Hindlimb muscle (tissue), 1 donor: ENCODE results near the gene HSD17B11. TPM values are rescaled to one million over a fixed set of nuclear protein-coding genes. Genes with fewer than 3 reads are reported as not detected.
"Not testable (repeated sequence)": the region's sequence is repeated elsewhere in the genome, so short reads cannot be mapped to it uniquely, and the experiment has no call there.

Source experiments
- DNase-seq: peaks from one replicate; pipeline ENCODE4 v3.0.0-alpha.2; 2013
- polyA plus RNA-seq: library from polyadenylated mRNA; unstranded; fragments of 120-200 nt; gene quantifications from one replicate; pipeline ENCODE4 v1.2.1, GENCODE V29; 2013; ENCODE audit not compliant: insufficient read length

HSD17B11 gene
- polyA plus RNA-seq, 1 donor = 18.9 TPM

DNA sequence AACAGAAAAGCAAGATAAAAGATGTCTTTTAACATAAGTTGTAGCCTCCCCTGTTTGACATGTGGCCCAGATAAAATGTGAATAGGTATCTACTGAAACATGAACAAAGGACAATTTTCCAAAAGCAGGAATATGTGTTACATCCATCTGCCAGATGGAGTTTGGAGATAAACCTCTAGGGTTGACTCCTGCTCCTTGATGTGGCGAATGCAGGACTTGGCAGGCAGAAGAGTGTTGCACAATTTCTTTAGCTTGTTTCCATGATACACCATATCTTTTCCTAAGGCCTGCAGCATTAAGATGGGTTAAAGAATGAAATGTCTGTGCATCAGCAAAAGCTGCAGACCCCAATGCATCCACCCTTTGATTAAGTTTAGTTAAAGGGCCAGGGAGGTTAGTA lies 12.7 kb upstream of the HSD17B11 start:
- DNase-seq = not testable (repeated sequence)

DNA sequence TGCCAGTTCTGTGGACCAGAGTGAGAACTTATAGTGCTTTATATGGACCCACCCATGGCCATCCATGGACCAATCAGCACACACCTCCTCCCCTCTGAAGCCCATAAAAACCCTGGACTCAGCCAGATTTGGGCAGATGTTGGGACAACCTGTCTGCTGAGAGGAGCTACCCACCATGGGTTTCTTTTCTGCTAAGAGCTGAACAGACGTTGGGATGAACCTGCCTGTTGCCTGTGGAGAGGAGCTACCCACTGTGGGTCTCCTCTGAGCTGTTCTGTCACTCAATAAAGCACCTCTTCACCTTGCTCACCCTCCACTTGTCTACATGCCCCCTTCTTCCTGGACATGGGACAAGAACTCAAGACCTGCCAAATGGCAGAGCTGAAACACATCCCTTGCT lies 9.0 kb upstream of the HSD17B11 start:
- DNase-seq = no peak

DNA sequence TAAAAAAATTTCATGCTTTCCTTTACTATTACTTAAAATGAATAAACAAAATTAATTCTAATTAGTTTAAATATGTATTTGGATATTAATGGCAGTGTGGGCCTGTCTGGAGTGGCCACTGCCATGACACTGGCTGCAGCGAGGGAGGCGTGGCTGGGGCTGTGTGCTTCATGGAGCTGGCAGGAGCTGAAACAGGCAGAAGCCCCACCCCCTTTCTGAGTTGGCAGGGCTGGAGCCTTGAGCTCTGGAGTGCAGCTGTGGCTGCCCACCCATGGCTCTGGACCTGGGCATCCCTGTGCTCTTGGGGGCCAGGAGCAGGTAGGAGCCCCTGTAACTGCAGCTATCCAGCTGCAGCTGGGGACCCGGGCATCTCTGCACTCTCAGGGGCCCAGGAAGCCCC lies 8.2 kb upstream of the HSD17B11 start:
- no peak for DNase-seq

DNA sequence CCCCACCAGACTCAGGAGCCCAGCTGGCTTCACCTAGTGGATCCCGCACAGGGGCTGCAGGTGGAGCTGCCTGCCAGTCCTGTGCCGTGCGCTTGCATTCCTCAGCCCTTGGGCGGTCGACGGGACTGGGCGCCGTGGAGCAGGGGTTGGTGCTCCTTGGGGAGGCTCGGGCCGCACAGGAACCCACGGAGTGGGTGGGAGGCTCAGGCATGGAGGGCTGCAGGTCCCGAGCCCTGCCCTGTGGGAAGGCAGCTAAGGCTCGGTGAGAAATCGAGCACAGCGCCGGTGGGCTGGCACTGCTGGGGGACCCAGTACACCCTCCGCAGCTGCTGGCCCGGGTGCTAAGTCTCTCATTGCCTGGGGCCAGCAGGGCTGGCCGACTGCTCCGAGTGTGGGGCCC lies 4.9 kb upstream of the HSD17B11 start:
- DNase-seq = not testable (repeated sequence)

DNA sequence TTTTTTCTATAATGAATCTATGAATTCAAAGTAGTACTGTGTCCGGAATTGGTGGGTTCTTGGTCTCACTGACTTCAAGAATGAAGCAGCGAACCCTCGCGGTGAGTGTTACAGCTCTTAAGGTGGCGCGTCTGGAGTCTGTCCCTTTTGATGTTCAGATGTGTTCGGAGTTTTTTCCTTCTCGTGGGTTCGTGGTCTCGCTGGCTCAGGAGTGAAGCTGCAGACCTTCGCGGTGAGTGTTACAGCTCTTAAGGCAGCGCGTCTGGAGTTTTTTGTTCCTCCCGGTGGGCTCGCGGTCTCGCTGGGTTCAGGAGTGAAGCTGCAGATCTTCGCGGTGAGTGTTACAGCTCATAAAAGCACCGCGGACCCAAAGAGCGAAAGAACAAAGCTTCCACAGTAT lies 4.1 kb upstream of the HSD17B11 start:
- DNase-seq = not testable (repeated sequence)

DNA sequence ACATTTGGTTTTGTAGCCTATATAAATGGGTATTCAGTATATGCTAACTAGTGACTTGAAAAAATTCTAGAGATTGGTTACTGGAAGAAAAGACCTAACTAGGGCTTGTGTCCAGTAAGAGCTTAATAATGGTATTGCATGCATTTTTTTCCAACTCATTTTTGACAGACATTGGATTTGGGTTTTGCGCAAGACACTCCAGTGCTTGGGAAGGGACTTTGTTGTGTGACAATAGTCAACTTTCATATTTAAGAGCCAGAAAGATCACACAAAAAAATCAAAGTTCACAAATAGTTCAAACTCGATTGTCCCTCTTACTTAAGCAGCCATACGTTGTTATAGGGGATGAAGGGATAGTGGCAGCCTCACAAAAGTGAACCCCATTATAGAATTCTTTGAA lies 1.2 kb upstream of the HSD17B11 start:
- no peak for DNase-seq

DNA sequence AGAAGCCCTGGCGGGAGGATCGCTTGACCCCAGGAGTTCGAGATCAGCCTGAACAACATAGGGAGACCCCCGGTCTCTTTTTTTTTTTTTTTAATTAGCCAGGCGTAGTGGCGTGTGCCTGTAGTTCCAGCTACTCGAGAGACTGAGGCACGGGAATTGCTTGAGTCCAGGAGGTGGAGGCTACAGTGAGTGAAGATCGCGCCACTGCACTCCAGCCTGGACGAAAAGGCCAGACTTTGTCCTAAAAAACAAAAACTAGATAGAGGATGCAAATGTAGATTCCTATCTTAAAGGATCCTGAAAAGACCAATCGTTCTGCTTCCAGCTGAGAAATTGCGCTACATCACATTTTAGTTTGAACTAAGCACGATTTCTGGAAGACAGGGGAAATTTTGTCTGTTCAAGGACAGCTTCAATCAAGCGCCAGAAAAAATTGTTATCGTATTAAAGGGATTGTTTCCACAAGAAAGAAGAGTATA lies 627 bp upstream of the HSD17B11 start:
- no peak for DNase-seq

DNA sequence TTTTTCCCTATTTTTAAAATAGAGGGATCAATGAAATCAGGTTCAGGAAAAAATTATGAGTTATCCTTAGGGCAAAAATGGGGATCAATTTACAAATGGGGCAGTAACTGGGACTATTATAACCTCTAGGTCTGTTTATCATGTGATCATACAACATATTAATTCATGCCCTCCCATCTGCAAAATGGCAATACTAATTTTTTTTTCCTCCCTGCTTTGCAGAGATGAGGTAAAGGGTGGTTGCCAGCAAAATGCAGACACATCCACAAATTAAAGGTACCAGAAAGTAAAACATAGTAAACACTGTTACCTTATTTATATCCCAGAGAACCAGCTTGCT lies 467 bp downstream of the HSD17B11 start:
- DNase-seq = no peak

DNA sequence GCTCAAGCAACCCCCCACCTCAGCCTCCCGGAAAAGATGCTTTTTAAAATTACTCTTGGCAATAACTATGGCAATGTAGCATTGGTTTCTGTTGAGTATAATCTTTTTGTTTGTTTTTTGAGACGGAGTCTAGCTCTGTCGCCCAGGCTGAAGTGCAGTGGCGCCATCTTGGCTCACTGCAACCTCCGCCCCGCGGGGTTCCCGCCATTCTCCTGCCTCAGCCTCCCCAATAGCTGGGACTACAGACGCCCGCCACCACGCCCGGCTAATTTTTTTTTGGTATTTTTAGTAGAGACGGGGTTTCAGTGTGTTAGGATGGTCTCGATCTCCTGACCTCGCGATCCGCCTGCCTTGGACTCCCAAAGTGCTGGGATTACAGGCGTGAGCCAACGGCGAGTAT lies 933 bp downstream of the HSD17B11 start:
- DNase-seq = not testable (repeated sequence)

DNA sequence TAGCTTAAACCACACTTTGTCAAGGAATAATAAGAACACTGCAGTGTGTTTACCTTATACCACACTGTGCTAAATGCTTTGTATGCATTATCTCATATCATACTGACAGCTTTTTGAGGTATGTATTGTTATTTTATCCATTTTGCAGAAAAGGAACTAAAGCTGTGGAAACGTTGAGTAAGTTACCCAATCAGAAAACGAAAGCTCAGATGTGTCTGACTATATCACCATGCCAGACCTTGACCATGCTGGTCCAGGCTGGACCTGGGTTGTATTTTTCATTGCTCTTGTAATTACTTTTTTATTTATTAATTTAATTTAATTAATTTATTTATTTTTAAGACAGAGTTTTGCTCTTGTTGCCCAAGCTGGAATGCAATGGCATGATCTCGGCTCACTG lies 2.1 kb downstream of the HSD17B11 start:
- no peak for DNase-seq

DNA sequence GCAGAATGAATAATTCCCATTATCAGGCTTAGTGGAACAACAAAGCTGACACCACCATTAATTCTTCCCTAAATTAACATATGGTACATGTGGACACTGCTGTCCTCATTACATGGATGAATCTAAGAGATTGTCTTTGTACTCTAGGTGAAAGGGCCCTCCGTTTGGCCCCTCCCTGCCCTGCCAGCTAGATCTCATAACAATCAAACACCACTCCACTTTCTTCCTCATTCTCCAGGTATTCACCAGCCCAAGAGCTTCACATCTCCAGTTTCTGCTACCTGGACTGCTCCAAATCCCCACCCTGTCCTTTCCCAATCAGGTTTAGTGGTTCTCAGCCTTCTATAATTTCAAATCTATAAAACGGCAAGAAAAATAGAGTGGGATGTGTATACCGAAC lies 3.8 kb downstream of the HSD17B11 start:
- no peak for DNase-seq

DNA sequence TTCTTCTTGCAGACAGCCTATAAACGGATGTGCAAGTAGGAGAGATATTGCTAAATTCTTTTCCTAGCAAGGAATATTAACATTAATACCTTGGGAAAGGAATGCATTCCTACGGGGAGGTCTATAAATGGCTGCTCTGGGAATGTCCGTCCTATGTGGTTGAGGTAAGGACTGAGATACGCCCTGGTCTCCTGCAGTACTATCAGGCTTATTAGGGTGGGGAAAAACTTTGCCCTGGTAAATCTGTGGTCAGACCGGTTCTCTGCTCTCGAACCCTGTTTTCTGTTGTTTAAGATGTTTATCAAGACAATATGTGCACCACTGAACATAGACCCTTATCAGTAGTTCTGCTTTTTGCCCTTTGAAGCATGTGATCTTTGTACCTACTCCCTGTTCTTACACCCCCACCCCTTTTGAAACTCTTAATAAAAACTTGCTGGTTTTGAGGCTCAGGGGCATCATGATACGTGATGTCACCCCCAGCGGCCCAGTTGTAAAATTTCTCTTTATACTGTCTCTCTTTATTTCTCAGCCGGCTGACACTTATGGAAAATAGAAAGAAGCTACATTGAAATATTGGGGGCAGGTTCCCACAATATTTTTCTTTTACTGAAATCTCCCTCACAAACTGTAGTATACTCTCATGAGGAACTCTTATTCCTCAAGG lies 6.4 kb downstream of the HSD17B11 start:
- DNase-seq = not testable (repeated sequence)

DNA sequence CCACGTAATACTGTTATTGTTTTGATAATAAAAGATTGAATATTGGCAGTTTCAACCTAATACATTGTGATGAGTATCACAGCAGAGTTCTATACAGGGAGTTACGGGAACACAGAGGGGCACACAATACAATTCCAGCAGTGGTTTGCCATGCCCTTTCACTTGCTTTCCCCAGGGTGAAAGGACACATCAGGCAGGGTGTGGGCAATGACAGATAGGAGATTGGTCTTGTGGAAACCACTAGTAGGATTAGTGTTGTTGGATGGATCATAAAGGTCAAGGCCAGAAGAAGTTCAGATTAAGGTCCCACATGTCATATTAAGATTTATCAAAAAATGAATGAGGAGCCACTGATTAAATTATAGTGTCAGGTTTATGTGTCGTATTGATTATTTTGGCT lies 8.1 kb downstream of the HSD17B11 start:
- no peak for DNase-seq

DNA sequence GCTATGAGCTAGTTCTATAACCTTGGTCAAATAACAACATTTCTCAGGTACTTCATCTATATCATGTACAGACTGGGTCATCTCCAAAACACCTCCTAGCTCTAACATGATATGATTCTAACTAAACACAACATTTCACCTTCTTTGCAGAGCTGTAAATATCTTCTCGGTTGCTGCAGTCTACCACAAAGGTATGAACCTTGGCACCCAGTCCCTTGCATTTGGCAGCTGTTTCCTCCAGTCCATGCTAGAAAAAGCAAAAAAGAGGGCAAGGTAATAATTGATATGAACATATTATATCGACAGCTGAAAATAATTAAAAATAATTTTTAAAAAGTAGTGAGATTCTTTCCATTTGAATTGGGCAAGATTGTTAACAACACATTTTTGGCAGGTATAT lies 8.9 kb downstream of the HSD17B11 start:
- DNase-seq = no peak

DNA sequence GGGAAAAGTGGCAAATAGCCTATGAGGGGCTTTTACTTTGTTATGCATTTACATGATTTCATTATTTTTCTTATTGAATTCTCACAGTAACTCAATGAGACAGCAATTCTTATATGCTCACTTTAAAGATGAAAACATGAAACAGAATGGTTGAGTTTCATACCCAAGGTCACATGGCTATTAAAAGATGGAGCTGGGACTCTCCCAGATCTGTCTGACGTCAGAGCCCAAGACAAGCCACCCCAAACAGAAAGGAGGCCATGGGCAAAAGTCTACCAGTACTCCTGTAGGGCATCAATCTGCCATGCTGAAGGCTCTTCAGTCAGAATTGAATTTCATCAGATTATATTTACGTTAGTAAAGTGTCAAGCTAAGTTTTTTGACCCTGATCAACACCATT lies 13.2 kb downstream of the HSD17B11 start:
- no peak for DNase-seq

DNA sequence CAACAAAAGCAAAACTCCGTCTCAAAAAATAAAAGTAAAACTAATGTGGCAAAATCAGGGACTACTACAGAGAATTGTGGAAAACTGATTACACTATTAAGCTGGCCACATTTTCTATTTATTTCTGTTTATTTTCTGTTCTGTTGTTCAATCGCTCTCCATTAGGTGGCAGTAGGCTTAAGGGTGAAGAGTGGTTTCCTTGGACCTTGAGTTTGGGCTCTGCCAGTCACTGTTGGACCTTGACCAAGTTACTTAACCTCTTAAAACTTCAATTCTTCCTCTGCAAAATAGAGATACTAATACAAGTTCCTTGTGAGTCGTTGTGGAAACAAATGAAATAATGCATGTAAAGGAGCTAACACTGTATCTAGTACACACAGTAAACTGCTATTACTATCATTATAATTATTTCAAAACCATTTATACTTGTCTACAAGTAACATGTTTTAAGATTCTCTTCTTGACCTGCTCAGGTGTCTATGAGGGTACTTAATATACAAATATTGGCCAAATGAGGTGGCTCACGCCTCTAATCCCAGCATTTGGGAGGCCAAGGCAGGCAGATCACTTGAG lies 15.2 kb downstream of the HSD17B11 start:
- DNase-seq = peak; percentile 34

DNA sequence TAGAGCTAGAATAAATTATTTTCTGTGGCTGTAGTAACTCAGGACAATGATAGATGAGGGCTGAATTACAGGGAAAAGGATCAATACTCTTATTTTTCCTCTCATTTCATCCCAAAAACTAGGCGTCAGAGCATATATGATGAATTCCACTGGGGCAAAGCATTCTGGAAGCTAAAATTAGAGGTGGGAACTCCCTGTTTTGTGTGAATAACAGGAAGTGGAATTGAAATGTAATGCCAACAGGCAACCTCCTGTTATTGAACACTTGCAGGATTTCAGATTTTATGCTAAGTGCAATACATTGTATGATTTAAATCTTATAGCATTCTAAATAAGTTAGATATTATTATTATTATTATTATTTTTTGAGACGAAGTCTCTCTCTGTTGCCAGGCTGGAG lies 20.9 kb downstream of the HSD17B11 start:
- DNase-seq = no peak

DNA sequence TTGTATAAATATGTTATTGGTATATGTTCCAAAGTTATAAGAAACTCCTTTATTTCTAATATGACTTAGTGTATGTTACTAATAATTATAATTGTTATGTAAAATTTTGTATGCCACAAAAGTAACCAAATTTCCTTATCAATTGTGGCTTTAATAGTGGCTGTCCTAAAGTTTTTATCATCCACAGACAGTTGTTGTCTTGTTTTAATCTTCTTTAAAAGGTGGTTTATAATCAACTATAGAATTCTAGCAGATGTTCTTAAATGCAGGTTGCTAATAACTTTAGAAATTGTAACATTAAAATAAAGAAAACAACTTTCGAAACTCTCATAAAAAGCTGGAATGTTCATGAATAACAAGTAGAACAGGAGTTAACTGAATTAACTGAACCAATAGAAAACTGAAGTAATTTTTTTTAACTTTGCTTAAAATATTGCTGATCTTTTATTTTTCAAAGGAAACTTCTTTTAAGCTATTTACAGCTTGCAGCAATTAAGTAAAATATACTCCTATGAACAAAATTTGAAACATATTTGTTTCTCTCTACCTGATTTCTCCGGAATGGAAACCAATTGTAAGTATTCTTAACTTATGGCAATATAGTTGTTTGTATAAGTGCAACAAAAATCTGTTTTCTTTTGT lies 24.3 kb downstream of the HSD17B11 start:
- DNase-seq = no peak

DNA sequence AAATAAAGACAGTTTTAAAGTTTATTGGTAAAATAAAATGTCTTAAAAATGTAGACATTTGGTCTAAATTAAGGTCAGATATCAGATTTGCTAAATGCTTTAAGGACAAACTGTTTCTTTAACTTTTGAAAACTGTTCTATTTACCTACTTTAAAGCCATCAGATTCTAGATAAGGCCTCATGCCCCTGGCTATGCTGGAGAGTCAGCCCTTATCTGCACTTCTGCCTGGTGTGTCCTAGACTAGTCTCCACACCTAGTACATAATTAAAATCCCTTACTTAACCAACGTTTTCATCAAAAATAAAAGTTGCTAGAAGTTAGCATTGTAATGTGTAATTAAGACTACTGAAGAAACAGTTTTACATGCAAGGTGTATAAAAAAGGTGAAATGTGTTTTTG lies 25.6 kb downstream of the HSD17B11 start:
- DNase-seq = no peak

DNA sequence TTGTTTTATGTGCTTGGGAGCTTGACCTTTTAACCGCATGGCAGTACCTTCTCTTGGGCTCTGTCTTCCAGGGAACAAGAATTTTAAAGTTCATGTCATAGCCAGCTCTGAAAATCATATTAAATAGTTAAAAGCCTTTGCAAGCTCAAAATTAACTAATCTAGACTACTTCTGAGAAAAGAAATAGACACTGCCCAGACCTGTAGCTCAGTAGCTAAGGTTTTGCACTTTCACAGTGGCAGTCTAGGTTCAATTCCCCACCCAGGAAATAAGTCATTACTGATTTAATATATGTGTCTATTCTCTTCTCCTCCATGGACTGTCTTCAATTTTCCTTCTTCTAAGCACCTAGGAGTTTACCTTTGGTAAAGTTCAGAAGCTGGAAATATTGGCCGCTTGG lies 27.4 kb downstream of the HSD17B11 start:
- DNase-seq = no peak

DNA sequence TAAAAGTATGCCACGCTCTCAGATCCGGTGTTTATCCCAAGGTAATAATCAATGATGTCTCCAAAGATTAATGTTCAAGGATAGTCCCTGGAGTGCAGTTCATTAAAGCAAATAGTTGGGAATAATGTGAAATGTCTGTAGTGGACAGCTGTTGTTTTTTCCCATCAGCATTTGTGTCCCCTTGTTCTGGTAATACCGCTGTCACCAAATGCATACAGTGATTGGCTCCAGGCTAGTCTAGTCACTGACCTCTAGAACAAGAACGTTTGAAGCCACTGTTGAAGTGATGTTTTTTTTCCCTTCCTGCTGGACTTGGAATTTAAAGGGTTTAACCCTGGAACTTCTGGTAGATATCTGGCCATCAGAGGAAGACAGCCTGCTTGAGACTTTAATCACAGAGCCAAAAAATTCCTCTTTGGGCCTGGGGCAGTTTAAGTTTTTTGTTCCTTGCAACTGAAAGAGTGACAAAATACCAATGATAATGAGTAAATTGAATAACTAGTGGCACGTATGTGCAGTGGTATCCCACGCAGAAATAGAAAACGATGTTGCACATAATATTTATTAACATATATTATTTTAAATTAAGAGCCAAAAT lies 30.6 kb downstream of the HSD17B11 start:
- DNase-seq = no peak

DNA sequence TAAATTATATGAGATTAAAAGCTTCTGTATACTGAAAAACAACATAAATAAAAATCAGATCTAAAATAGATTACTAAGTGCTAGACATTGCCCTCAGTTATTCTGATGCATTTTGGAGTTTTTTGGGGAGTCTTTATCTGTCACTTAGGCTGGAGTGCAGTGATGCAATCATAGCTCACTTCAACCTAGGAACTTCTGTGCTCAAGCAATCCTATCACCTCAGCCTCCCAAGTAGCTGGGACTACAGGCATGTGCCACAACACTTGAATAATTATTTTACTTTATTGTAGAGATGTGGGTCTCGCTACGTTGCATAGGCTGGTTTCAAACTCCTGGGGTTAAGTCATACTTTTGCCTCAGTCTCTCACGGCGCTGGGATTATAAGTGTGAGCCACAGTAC lies 31.7 kb downstream of the HSD17B11 start:
- no peak for DNase-seq

DNA sequence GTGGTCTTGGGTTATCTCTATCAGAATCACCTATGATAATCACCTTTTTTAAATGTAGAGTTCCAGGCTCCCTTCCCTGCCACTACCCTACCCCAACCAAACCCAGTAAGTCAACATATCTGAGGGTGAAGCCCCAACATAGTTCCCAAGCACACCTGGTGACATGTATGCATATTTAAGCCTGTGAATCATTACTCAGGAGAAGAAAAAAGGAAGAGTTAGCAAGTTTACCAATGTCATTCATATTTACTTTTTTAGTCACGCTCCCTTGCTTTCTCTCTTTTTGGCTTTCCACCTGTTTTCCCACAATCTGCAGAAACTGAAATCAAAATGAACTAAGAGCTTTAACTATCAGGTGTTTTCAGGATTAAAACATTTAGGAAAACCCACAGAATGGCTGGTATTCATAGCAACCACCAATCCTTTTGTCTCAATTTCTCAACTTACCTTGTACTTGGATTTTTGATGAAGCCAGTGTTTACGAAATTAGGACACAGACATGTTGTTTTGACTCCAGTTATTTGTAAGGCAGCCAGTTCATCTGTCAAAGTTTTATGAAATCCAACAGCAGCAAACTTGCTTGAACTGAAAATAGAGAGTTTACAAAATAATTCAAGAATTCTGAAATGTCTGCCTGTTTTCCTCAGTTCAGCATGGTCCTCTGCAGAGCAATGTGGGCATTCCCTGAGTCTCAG lies 34.0 kb downstream of the HSD17B11 start:
- no peak for DNase-seq
